Heart left ventricle (tissue), 16 donors: ENCODE measurements around the gene HES5. TPM values are rescaled to one million over a fixed set of nuclear protein-coding genes. Genes with fewer than 3 reads are reported as not detected.

Source experiments
- ATAC-seq, 4 donors: fragments of 200-7000 bp; cut with Tn5 transposase; one replicate each; pipeline ENCODE4 v1.9.1; 2020 to 2022; ENCODE audit warnings: moderate library complexity in 4 of 4, mild to moderate bottlenecking in 3 of 4, moderate number of reproducible peaks in 1 of 4
- DNase-seq, 5 donors: peaks; one replicate each; pipeline ENCODE4 v3.0.0-alpha.2; 2020
- H3K27ac ChIP-seq, 12 donors: fragments of 200-600 bp; sonication (generic) in 4 of 12; one replicate each; pipeline versions ENCODE4 v1.5.0 to v1.8.0; 2016 to 2022; ENCODE audit warnings: mild to moderate bottlenecking in 2 of 12
- H3K27me3 ChIP-seq, 9 donors: fragments of 200-600 bp; sonication (generic) in 2 of 9; one replicate each; pipeline versions ENCODE4 v1.5.1 to v1.8.0; 2016 to 2022; ENCODE audit warnings: mild to moderate bottlenecking in 3 of 9
- H3K36me3 ChIP-seq, 9 donors: fragments of 200-600 bp; sonication (generic) in 2 of 9; one replicate each; pipeline versions ENCODE4 v1.5.0 to v1.8.0; 2018 to 2022; ENCODE audit warnings: mild to moderate bottlenecking in 2 of 9
- H3K4me1 ChIP-seq, 12 donors: fragments of 200-600 bp; sonication (generic) in 4 of 12; one replicate each; pipeline versions ENCODE4 v1.5.0 to v1.8.0; 2016 to 2022; ENCODE audit warnings: mild to moderate bottlenecking in 3 of 12
- H3K4me3 ChIP-seq, 12 donors: fragments of 200-600 bp; sonication (generic) in 4 of 12; one replicate each; pipeline versions ENCODE4 v1.5.0 to v1.8.0; 2017 to 2022; ENCODE audit warnings: mild to moderate bottlenecking in 9 of 12, moderate library complexity in 4 of 12
- H3K9me3 ChIP-seq, 12 donors: fragments of 200-600 bp; sonication (generic) in 4 of 12; one replicate each; pipeline versions ENCODE4 v1.5.0 to v1.8.0; 2016 to 2022; ENCODE audit warnings: mild to moderate bottlenecking in 1 of 12
- POLR2A ChIP-seq, 2 donors: fragments of 450-650 bp; IDR thresholded peaks; one replicate each; pipeline ENCODE4 v1.6.1; 2017; ENCODE audit warnings: antibody characterized with exemption in 2 of 2, mild to moderate bottlenecking in 2 of 2, moderate library complexity in 2 of 2
- WGBS, 4 donors: extraction: QIAGEN DNeasy Blood & Tissue Kit in 2 of 4; methylation state at CpG; one replicate each; pipeline versions ENCODE4 v1.1.5 to v1.1.7; 2013 to 2018; 5-methylcytosine and 5-hydroxymethylcytosine counted together
- intact Hi-C, 10 donors: fragments of 100-400 bp; cut with DNase I; formaldehyde crosslinking; loops; one replicate each; pipeline versions ENCODE4 v1.11.1 to v1.14.2; 2022
- polyA plus RNA-seq, 2 donors: library from polyadenylated mRNA; stranded (reverse); fragments of 200-250 nt; gene quantifications; one replicate each; pipeline ENCODE4 v1.2.3, GENCODE V29; 2013
- total RNA-seq, 9 donors: library from RNA; depleted of rRNA in 2 of 9; stranded (reverse); fragments of >200 nt in 2 of 9; fragmentation: NEBNext Ultra II Directional in 3 of 9; extraction: Animal tissue kit (Norgen Biotek cat#: 25700) in 3 of 9; gene quantifications; one replicate each; pipeline versions ENCODE4 v1.1.0 to v1.2.4, GENCODE V29; 2016 to 2023
- TF ChIP-seq, protein P1 (sequence below), 12 donors: fragments of 200-600 bp; sonication (generic) in 4 of 12; IDR thresholded peaks; one replicate each; pipeline versions ENCODE4 v1.5.0 to v1.8.0; 2018 to 2022; ENCODE audit warnings: antibody characterized with exemption in 12 of 12, mild to moderate bottlenecking in 5 of 12
- donor health status: ischemic (EF 13 %, LVEDD 7.1; RV severe dilation, severe dysfunction).
- donor health status: healthy with polysubstance abuse.
- donor health status: DM: no; HTN: yes; CAD: no.
- donor health status: DM: no; HTN: no; CAD: no.
- donor health status: ischemic (EF 25% LVEDD 6.9; RV normal size, moderate dysfunction).
- donor health status: ischemic (EF 25% LVEDD 5.7; RV mildly dilated, moderate dysfunction).
- donor health status: healthy.
- donor health status: DM: yes; HTN: yes; CAD: no.
- donor health status: ischemic (EF 35%, LVEDD 5.7; RV mildly dilated, moderate dysfunction).
- donor health status: nonischemic (EF 11% LVEDD 7.7; RV severe dilation, severe dysfunction).
- donor health status: DM: yes; HTN: yes; CAD: no.
- donor health status: PGD.
- donor health status: ischemic (EF 29% LVEDD 5.4; RV normal size, mild dysfunction).
- donor health status: nonischemic (EF 23%, LVEDD 6.1; RV moderate dilation, normal function).

HES5 gene
- total and polyA plus RNA-seq, 11 donors: 0.42 to 2.0 (median 1.2) TPM

DNA sequence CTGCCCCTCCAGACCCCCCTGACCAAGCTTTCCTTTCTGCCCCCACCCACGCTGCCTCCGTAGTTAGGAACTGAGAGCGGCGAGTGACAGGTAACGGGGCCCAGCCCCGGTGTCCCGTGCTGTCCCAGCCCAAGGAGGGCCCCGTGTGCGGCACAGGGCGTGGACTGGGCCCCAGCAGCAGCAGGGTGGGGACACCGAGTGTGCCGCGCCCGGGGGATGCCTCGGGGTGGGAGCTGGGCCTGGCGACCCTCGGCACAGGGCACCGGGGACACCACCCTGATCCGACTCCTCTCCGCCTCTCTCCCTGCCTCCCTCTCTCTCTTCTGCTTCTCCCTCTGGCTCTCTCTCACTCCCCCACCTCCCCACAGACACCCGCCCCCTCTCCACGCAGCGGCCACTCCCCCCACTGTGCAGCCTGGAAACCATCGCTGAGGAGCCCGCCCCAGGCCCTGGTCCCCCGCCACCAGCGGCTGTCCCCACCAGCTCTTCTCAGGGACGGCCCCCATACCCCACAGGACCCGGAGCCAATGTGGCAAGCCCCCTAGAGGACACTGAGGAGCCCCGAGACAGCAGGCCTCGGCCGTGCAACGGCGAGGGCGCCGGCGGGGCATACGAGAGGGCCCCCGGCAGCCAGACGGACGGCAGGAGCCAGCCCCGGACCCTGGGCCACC, 26.4 kb downstream of the HES5 start:
- H3K4me3 ChIP-seq: no peak overlapping the region
- no peak overlapping the region for H3K27ac ChIP-seq
- ATAC-seq (no peak), DNase-seq (no peak)
- peaks cover 4 to 60% (median 21%) of the 10 kb centered on the region in 9 donors for H3K27me3 ChIP-seq
- peaks cover 0 to 14% (median 9%) of the 10 kb centered on the region in 9 donors for H3K36me3 ChIP-seq
- peaks cover 0 to 23% (median 6%) of the 10 kb centered on the region in 12 donors for H3K4me1 ChIP-seq
- intact Hi-C loops: no loop called here
- 34 to 38% (median 38%) methylated on average over 33 to 42 of the region's 42 CpGs for WGBS, 4 donors
- H3K9me3 ChIP-seq: no peaks in the 10 kb centered on the region
- TF ChIP-seq, protein P1, sequence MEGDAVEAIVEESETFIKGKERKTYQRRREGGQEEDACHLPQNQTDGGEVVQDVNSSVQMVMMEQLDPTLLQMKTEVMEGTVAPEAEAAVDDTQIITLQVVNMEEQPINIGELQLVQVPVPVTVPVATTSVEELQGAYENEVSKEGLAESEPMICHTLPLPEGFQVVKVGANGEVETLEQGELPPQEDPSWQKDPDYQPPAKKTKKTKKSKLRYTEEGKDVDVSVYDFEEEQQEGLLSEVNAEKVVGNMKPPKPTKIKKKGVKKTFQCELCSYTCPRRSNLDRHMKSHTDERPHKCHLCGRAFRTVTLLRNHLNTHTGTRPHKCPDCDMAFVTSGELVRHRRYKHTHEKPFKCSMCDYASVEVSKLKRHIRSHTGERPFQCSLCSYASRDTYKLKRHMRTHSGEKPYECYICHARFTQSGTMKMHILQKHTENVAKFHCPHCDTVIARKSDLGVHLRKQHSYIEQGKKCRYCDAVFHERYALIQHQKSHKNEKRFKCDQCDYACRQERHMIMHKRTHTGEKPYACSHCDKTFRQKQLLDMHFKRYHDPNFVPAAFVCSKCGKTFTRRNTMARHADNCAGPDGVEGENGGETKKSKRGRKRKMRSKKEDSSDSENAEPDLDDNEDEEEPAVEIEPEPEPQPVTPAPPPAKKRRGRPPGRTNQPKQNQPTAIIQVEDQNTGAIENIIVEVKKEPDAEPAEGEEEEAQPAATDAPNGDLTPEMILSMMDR (IDR thresholded peaks at IDR 0.05): no peak
- no peak for TF ChIP-seq POLR2A (IDR thresholded peaks at IDR 0.05)

DNA sequence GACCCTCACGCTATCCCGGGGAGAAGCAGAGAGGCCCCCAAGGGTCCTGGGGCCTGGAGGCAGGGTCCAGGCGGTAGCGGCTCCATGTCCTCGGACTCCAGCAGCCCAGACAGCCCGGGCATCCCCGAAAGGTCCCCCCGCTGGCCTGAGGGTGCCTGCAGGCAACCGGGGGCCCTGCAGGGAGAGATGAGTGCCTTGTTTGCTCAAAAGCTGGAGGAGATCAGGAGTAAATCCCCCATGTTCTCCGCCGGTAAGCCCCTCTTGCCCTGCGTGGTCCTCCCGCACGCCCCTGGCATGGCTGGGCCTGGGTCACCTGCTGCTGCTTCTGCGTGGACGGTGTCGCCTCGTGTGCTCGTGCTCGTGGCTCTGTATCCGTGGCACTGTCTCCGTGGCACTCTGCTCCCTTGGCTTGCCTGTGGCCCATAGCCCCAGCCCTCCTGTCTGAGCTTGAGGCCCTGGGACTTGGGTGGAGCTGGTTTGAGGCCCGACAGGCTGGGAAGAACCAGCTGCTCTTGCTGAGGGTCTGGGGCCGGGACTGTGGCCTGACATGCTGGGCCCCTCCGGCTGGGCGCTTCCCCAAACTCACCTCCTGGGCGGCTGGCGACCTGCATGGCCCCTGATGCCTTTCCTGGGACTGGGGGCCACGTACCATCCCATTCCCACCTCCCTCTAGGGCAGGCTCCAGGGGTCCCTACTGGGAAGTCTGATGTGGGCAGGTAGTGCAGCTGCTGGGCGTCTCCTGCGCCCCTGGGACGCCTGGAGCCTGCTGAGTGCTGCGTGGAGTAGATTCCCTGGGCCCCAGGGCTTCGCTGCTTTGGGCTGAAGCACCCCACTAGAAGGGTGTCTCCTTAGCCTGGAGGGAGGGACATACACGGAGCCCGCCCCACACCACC, 27.2 kb downstream of the HES5 start:
- intact Hi-C loops: no loop called here
- WGBS, 4 donors: 69 to 81% (median 75%) methylated on average over 19 to 36 of the region's 36 CpGs
- no peaks in the 10 kb centered on the region for H3K9me3 ChIP-seq
- H3K27me3 ChIP-seq: peaks cover 4 to 64% (median 22%) of the 10 kb centered on the region in 9 donors
- DNase-seq (no peak), ATAC-seq (no peak)
- H3K4me1 ChIP-seq: peaks cover 0 to 23% (median 6%) of the 10 kb centered on the region in 12 donors
- TF ChIP-seq POLR2A (IDR thresholded peaks at IDR 0.05): no peak
- TF ChIP-seq, protein P1 (IDR thresholded peaks at IDR 0.05): no peak
- H3K36me3 ChIP-seq: peaks cover 0 to 6% (median 2%) of the 10 kb centered on the region in 9 donors
- H3K4me3 ChIP-seq: no peak overlapping the region
- H3K27ac ChIP-seq: no peak overlapping the region

DNA sequence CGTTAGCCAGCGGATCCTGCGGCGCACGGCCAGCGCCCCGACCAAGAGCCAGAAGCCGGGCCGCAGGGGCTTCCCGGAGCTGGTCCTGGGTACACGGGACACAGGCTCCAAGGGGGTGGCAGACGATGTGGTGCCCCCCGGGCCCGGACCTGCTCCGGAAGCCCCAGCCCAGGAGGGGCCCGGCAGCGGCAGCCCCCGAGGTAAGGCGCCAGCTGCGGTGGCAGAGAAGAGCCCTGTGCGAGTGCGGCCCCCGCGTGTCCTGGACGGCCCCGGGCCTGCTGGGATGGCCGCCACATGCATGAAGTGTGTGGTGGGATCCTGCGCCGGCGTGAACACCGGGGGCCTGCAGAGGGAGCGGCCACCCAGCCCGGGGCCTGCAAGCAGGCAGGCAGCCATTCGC, 27.9 kb downstream of the HES5 start:
- DNase-seq (no peak), ATAC-seq (no peak)
- H3K4me1 ChIP-seq: peaks cover 0 to 23% (median 6%) of the 10 kb centered on the region in 12 donors
- no peaks in the 10 kb centered on the region for H3K36me3 ChIP-seq
- no peak overlapping the region for H3K27ac ChIP-seq
- intact Hi-C loops: no loop called here
- H3K4me3 ChIP-seq: no peak overlapping the region
- WGBS, 4 donors: 83 to 89% (median 87%) methylated on average over 2 to 34 of the region's 34 CpGs
- H3K27me3 ChIP-seq: peaks cover 4 to 64% (median 22%) of the 10 kb centered on the region in 9 donors
- TF ChIP-seq, protein P1 (IDR thresholded peaks at IDR 0.05): no peak
- TF ChIP-seq POLR2A (IDR thresholded peaks at IDR 0.05): no peak
- H3K9me3 ChIP-seq: no peaks in the 10 kb centered on the region

DNA sequence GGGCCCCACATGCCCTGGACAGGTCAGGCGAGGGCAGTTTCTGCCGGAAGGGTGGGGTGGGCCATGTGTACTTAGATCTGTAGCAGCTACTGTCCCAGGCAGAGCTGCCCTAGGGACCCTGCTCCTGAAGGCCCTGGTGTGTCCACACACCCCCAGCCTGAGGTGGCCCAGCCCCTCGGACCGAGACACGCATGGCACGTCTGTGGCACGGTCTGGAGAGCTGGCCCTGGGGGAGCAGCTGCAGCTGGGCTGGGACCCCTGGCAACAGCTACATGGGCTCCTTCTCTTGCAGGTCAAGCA, 28.3 kb downstream of the HES5 start:
- ATAC-seq (no peak), DNase-seq (no peak)
- intact Hi-C loops: no loop called here
- no peak for TF ChIP-seq POLR2A (IDR thresholded peaks at IDR 0.05)
- TF ChIP-seq, protein P1 (IDR thresholded peaks at IDR 0.05): no peak
- Histone ChIP-seq H3K27me3 (peaks cover 4 to 64% (median 22%) of the 10 kb centered on the region in 9 donors), H3K4me1 (peaks cover 0 to 20% (median 5%) of the 10 kb centered on the region in 12 donors), H3K4me3 (no peak overlapping the region), H3K9me3 (no peaks in the 10 kb centered on the region), H3K36me3 (no peaks in the 10 kb centered on the region), H3K27ac (no peak overlapping the region)
- 45 to 74% (median 65%) methylated on average over 4 to 7 of the region's 7 CpGs; no CpG with 5 or more reads in 1 of the 4 donors for WGBS, 4 donors
